ENCODE results near the gene PPP4R3C. TPM values are rescaled to one million over a fixed set of nuclear protein-coding genes. Genes with fewer than 3 reads are reported as not detected.
"Not testable (repeated sequence)": the region's sequence is repeated elsewhere in the genome, so short reads cannot be mapped to it uniquely, and the experiment has no call there.

The PPP4R3C gene
- polyA plus RNA-seq, 4 donors, result not detected

DNA sequence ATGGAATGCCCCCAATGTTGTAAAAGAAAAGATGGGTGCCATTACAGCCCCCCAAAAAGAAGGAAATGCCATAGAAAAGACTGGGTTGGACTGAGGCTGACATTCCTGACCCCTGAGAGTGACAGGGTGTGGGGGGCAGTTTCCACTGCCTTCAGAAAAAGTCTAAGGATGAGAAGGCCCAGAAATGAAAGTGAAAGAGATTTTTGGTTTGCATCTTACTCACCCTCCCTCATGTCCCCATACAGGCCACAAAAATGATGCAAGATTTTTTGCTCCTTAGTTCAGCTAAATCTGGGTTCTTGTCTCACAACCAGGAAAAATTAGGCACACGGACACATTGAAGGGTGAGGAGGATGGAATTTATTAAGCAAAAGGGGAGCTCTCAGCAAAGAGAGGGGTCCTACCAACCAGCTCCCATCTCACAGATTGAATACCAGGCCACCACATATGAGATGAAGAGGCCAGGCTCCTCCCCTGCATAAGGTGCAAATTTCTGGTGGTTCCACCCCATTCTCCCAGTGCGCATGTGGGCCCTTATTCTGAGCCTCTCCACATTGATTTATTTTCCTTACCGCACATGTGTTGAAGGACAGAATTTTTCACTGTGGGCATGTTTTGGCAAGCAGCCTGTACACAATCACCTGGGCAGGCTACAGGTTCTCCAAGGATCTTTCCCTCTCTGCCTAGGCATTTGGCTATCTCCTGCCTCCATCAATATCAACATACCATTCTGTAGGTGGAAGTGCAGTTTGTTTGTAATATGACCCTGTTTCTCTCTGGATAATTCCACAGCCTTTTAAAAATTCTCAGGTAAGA, 18.8 kb downstream of the PPP4R3C start:
- Histone ChIP-seq H3K36me3 (ENCODE audit: control insufficient read depth in 3 of 3, insufficient read depth in 2 of 3, low read depth in 1 of 3, low read length in 3 of 3) (no peaks in the 10 kb centered on the region), H3K9me3 (ENCODE audit: control insufficient read depth in 2 of 2, insufficient read depth in 1 of 2, low read depth in 1 of 2, low read length in 1 of 2) (no peaks in the 10 kb centered on the region), H3K27me3 (ENCODE audit: control insufficient read depth in 3 of 3, insufficient read depth in 3 of 3, low read length in 3 of 3) (no peaks in the 10 kb centered on the region), H3K4me3 (ENCODE audit: low read depth in 1 of 3, low read length in 3 of 3) (no peak overlapping the region), H3K4me1 (ENCODE audit: control insufficient read depth in 3 of 3, insufficient read depth in 2 of 3, low read depth in 1 of 3, low read length in 2 of 3) (no peaks in the 10 kb centered on the region), H3K27ac (ENCODE audit: low read depth in 1 of 3, low read length in 2 of 3) (no peak overlapping the region)
- no peak for DNase-seq
- no peak for FAIRE-seq
- WGBS, 3 donors, result 64 to 94% (median 81%) methylated on average over 3 of the region's 3 CpGs

DNA sequence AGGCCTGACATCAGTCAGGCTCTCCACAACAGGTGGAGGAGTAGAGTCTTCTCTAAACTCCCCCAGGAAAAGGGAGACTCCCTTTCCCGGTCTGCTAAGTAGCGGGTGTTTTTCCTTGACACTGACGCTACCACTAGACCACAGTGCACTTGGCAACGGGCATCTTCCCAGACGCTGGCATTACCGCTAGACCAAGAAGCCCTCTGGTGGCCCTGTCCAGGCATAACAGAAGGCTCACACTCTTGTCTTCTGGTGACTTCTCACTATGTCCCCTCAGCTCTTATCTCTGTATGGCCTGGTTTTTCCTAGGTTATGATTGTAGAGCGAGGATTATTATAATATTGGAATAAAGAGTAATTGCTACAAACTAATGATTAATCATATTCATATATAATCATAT, 20.7 kb downstream of the PPP4R3C start:
- not testable (repeated sequence) for H3K27me3 ChIP-seq (ENCODE audit: control insufficient read depth in 3 of 3, insufficient read depth in 3 of 3, low read length in 3 of 3); H3K9me3 ChIP-seq (ENCODE audit: control insufficient read depth in 2 of 2, insufficient read depth in 1 of 2, low read depth in 1 of 2, low read length in 1 of 2); H3K36me3 ChIP-seq (ENCODE audit: control insufficient read depth in 3 of 3, insufficient read depth in 2 of 3, low read depth in 1 of 3, low read length in 3 of 3); H3K4me1 ChIP-seq (ENCODE audit: control insufficient read depth in 3 of 3, insufficient read depth in 2 of 3, low read depth in 1 of 3, low read length in 2 of 3); FAIRE-seq; H3K27ac ChIP-seq (ENCODE audit: low read depth in 1 of 3, low read length in 2 of 3); DNase-seq; H3K4me3 ChIP-seq (ENCODE audit: low read depth in 1 of 3, low read length in 3 of 3)
- WGBS, 3 donors, result 78 to 95% (median 85%) methylated on average over 7 of the region's 7 CpGs

DNA sequence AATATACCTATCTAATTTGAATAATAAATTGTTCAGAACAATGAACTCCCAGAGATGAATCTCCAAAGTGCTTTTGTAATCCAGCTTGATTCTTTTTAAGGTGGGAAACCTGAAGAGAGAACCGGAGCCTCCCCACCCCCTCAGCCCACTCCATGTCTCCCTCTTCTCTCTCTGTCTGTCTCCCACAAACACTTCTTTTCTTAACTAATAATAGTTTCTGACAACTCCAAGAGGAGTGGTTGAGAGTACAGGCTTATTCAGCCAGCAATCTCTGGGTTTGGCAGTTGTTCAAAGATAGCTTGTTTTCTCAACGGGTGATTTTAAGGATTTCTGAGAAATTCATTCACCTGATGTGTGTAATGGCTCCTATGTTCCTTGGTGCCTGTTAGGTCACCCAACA, 23.4 kb downstream of the PPP4R3C start:
- FAIRE-seq, result no peak
- H3K4me3 ChIP-seq (ENCODE audit: low read depth in 1 of 3, low read length in 3 of 3), result no peak overlapping the region

DNA sequence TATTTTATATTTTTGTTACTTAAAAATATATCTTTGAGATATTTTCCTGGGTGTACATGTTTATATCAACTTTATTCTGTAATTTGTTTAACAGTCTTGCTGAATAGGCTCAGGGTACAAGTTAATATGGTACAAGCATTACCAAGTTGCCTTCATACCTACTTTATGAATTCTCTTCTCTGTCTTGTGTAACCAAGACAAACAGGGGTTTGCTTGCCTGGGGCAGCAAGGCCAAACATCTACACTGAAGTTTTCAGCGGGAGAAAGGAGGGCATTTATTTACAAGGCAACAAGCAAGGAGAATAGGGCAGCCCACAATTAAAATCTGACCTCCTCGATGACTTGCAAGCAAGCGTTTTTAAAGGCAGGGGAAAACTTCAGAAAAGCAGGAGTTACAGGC, 24.2 kb downstream of the PPP4R3C start:
- 55 to 76% (median 60%) methylated on average over 3 of the region's 3 CpGs for WGBS, 3 donors
- no peak for DNase-seq
- H3K4me3 ChIP-seq (ENCODE audit: low read depth in 1 of 3, low read length in 3 of 3), result no peak overlapping the region

More for the DNA sequence above, 23.4 kb downstream of the PPP4R3C start:
- H3K36me3 ChIP-seq (ENCODE audit: control insufficient read depth in 3 of 3, insufficient read depth in 2 of 3, low read depth in 1 of 3, low read length in 3 of 3), result no peaks in the 10 kb centered on the region
- DNase-seq, result no peak
- WGBS, 3 donors, result 54 to 79% (median 67%) methylated on average over 2 of the region's 2 CpGs
- H3K9me3 ChIP-seq (ENCODE audit: control insufficient read depth in 2 of 2, insufficient read depth in 1 of 2, low read depth in 1 of 2, low read length in 1 of 2), result no peaks in the 10 kb centered on the region
- H3K27me3 ChIP-seq (ENCODE audit: control insufficient read depth in 3 of 3, insufficient read depth in 3 of 3, low read length in 3 of 3), result no peaks in the 10 kb centered on the region
- no peaks in the 10 kb centered on the region for H3K4me1 ChIP-seq (ENCODE audit: control insufficient read depth in 3 of 3, insufficient read depth in 2 of 3, low read depth in 1 of 3, low read length in 2 of 3)
- H3K27ac ChIP-seq (ENCODE audit: low read depth in 1 of 3, low read length in 2 of 3), result no peak overlapping the region

DNA sequence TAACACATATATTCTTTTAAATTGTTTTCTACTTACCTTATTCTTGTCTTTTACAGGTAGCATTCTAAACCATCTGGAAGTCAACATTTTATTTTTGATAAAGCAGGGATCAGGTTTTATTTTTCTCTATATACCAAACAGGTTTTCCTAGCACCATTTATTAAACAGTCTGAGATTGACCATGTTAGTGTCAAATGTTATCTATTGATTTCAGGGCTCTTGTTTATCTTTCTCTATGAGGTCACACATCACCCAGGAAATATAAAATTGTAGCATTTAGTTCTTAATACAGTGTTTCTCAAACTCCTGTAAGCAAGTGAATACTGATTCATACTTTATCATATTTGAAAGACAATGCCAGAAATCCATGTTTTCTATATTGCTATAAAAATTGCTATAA, 28.1 kb downstream of the PPP4R3C start:
- Histone ChIP-seq H3K4me1 (ENCODE audit: control insufficient read depth in 3 of 3, insufficient read depth in 2 of 3, low read depth in 1 of 3, low read length in 2 of 3) (no peaks in the 10 kb centered on the region), H3K9me3 (ENCODE audit: control insufficient read depth in 2 of 2, insufficient read depth in 1 of 2, low read depth in 1 of 2, low read length in 1 of 2) (no peaks in the 10 kb centered on the region), H3K4me3 (ENCODE audit: low read depth in 1 of 3, low read length in 3 of 3) (no peak overlapping the region), H3K27me3 (ENCODE audit: control insufficient read depth in 3 of 3, insufficient read depth in 3 of 3, low read length in 3 of 3) (no peaks in the 10 kb centered on the region), H3K36me3 (ENCODE audit: control insufficient read depth in 3 of 3, insufficient read depth in 2 of 3, low read depth in 1 of 3, low read length in 3 of 3) (no peaks in the 10 kb centered on the region), H3K27ac (ENCODE audit: low read depth in 1 of 3, low read length in 2 of 3) (no peak overlapping the region)
- FAIRE-seq (no peak), DNase-seq (no peak)

More for the DNA sequence above, 24.2 kb downstream of the PPP4R3C start:
- no peaks in the 10 kb centered on the region for H3K27me3 ChIP-seq (ENCODE audit: control insufficient read depth in 3 of 3, insufficient read depth in 3 of 3, low read length in 3 of 3)
- no peak for FAIRE-seq
- H3K27ac ChIP-seq (ENCODE audit: low read depth in 1 of 3, low read length in 2 of 3), result no peak overlapping the region
- no peaks in the 10 kb centered on the region for H3K36me3 ChIP-seq (ENCODE audit: control insufficient read depth in 3 of 3, insufficient read depth in 2 of 3, low read depth in 1 of 3, low read length in 3 of 3)
- no peaks in the 10 kb centered on the region for H3K4me1 ChIP-seq (ENCODE audit: control insufficient read depth in 3 of 3, insufficient read depth in 2 of 3, low read depth in 1 of 3, low read length in 2 of 3)
- no peaks in the 10 kb centered on the region for H3K9me3 ChIP-seq (ENCODE audit: control insufficient read depth in 2 of 2, insufficient read depth in 1 of 2, low read depth in 1 of 2, low read length in 1 of 2)

Other genes starting within 250 kb of the PPP4R3C start
- gene DCAF8L2, start 127.0 kb upstream of the PPP4R3C start, polyA plus RNA-seq, result not detected

All from small intestine (tissue), 7 donors.